Loucy (cell line): ENCODE measurements around the gene ART4.

Experiments used
- H2AFZ ChIP-seq: fragments of 200-600 bp; sonication (generic); 2 replicates; pipeline ENCODE4 v1.6.0; 2016; ENCODE audit warnings: antibody characterized with exemption, mild to moderate bottlenecking, low read length, moderate library complexity
- H3F3A ChIP-seq: fragments of 200-600 bp; 2 replicates; pipeline ENCODE4 v1.6.0; 2016; ENCODE audit warnings: antibody characterized with exemption, low read depth, mild to moderate bottlenecking
- H3K27me3 ChIP-seq: fragments of 200-600 bp; sonication (generic); 2 replicates; pipeline ENCODE4 v1.6.1; 2014; ENCODE audit warnings: low read length, mild to moderate bottlenecking; ENCODE audit not compliant: insufficient read depth, poor library complexity, severe bottlenecking
- H3K36me3 ChIP-seq: fragments of 200-600 bp; sonication (generic); 2 replicates; pipeline ENCODE4 v1.6.1; 2016; ENCODE audit warnings: low read length; ENCODE audit not compliant: insufficient read depth
- H3K4me1 ChIP-seq: fragments of 200-600 bp; sonication (generic); 2 replicates; pipeline ENCODE4 v1.5.1; 2014; ENCODE audit warnings: low read length, mild to moderate bottlenecking; ENCODE audit not compliant: insufficient read depth, poor library complexity, severe bottlenecking
- H3K4me2 ChIP-seq: fragments of 200-600 bp; sonication (generic); 2 replicates; pipeline ENCODE4 v1.6.0; 2014; ENCODE audit warnings: antibody characterized with exemption, low read length, low read depth, mild to moderate bottlenecking; ENCODE audit not compliant: poor library complexity, severe bottlenecking
- H3K4me3 ChIP-seq: fragments of 200-600 bp; sonication (generic); 2 replicates; pipeline ENCODE4 v1.5.1; 2014; ENCODE audit warnings: low read length, mild to moderate bottlenecking, mixed read lengths; ENCODE audit not compliant: poor library complexity, severe bottlenecking
- H3K79me2 ChIP-seq: fragments of 200-600 bp; sonication (generic); 2 replicates; pipeline ENCODE4 v1.6.1; 2014; ENCODE audit warnings: low read length; ENCODE audit not compliant: insufficient read depth
- H3K9ac ChIP-seq: fragments of 200-600 bp; sonication (generic); 2 replicates; pipeline ENCODE4 v1.6.0; 2014; ENCODE audit warnings: mild to moderate bottlenecking, low read depth, low read length, moderate library complexity; ENCODE audit not compliant: poor library complexity, severe bottlenecking
- H3K9me2 ChIP-seq: fragments of 200-600 bp; sonication (generic); replicated peaks from 2 replicates; pipeline ENCODE4 v1.6.1; 2016; ENCODE audit warnings: low read depth, low read length, mixed read lengths
- H3K9me3 ChIP-seq: fragments of 200-600 bp; sonication (generic); 2 replicates; pipeline ENCODE4 v1.6.1; 2014; ENCODE audit warnings: mild to moderate bottlenecking, antibody characterized with exemption, low read length, low read depth; ENCODE audit not compliant: insufficient read depth
- H4K20me1 ChIP-seq: fragments of 200-600 bp; sonication (generic); 2 replicates; pipeline ENCODE4 v1.6.0; 2014; ENCODE audit warnings: antibody characterized with exemption, low read length, mild to moderate bottlenecking; ENCODE audit not compliant: insufficient read depth, poor library complexity, severe bottlenecking
- CTCF ChIP-seq: fragments of 200-600 bp; sonication (generic); conservative IDR thresholded peaks from 2 replicates; pipeline ENCODE4 v1.5.1; 2014; ENCODE audit warnings: mild to moderate bottlenecking, antibody characterized with exemption, low read length
- EZH2phosphoT487 ChIP-seq: fragments of 200-600 bp; IDR thresholded peaks from 2 replicates; pipeline ENCODE4 v1.6.1; 2018; ENCODE audit warnings: antibody characterized with exemption, mild to moderate bottlenecking, moderate library complexity, borderline replicate concordance

ART4 gene

GRCh38 chr12:14883686-14884085 is 40.4 kb upstream of the ART4 start:
- peaks cover 29% of the 10 kb centered on the region for H3K4me1 ChIP-seq
- H2AFZ ChIP-seq, result no peak overlapping the region
- no peaks in the 10 kb centered on the region for H3F3A ChIP-seq
- peak overlapping the region; percentile 61 for H3K4me2 ChIP-seq
- H3K4me3 ChIP-seq, result no peak overlapping the region
- no peaks in the 10 kb centered on the region for H3K27me3 ChIP-seq
- H3K9ac ChIP-seq, result no peak overlapping the region
- TF ChIP-seq EZH2phosphoT487 (no peak), CTCF (no peak)
- H3K9me3 ChIP-seq, result no peaks in the 10 kb centered on the region
- no peaks in the 10 kb centered on the region for H3K79me2 ChIP-seq
- H4K20me1 ChIP-seq, result no peaks in the 10 kb centered on the region
- no peaks in the 10 kb centered on the region for H3K36me3 ChIP-seq
- H3K9me2 ChIP-seq, result no peaks in the 10 kb centered on the region

- H3K36me3 ChIP-seq, result no peaks in the 10 kb centered on the region
- H3K27me3 ChIP-seq, result no peaks in the 10 kb centered on the region
These were observed 37.6 kb upstream of the ART4 start for GRCh38 chr12:14880890-14881453.

GRCh38 chr12:14879222-14879933 is 36.1 kb upstream of the ART4 start:
- H3F3A ChIP-seq, result no peaks in the 10 kb centered on the region
- H3K79me2 ChIP-seq, result no peaks in the 10 kb centered on the region
- no peak overlapping the region for H2AFZ ChIP-seq
- no peak overlapping the region for H3K4me2 ChIP-seq
- H3K27me3 ChIP-seq, result no peaks in the 10 kb centered on the region
- H4K20me1 ChIP-seq, result no peaks in the 10 kb centered on the region
- no peaks in the 10 kb centered on the region for H3K9me3 ChIP-seq
- H3K9ac ChIP-seq, result no peak overlapping the region
- no peak for TF ChIP-seq EZH2phosphoT487
- no peak for TF ChIP-seq CTCF
- no peak overlapping the region for H3K4me3 ChIP-seq
- H3K36me3 ChIP-seq, result no peaks in the 10 kb centered on the region
- H3K9me2 ChIP-seq, result no peaks in the 10 kb centered on the region
- H3K4me1 ChIP-seq, result peaks cover 18% of the 10 kb centered on the region

More at GRCh38 chr12:14880890-14881453, 37.6 kb upstream of the ART4 start:
- Histone ChIP-seq H3K9me3 (no peaks in the 10 kb centered on the region), H3K9ac (no peak overlapping the region), H3K79me2 (no peaks in the 10 kb centered on the region), H3K9me2 (no peaks in the 10 kb centered on the region), H4K20me1 (no peaks in the 10 kb centered on the region), H3F3A (no peaks in the 10 kb centered on the region), H3K4me2 (peak overlapping the region; percentile 37), H3K4me3 (no peak overlapping the region), H2AFZ (peak overlapping the region; percentile 13; the same call in 1 of the 2 replicates), H3K4me1 (peaks cover 29% of the 10 kb centered on the region)
- TF ChIP-seq CTCF (no peak), EZH2phosphoT487 (no peak)
